Colon (tissue), 2 donors: ENCODE results near the gene TRMT61A.
"Not testable (repeated sequence)": the region's sequence is repeated elsewhere in the genome, so short reads cannot be mapped to it uniquely, and the experiment has no call there.

Source experiments
- FAIRE-seq: peaks from 2 replicates; lab custom pipeline; 2012; peaks lifted over from hg19 to GRCh38; lab: Jason Lieb, UNC
- donor health status: control.
- donor health status: control.

Gene TRMT61A

DNA sequence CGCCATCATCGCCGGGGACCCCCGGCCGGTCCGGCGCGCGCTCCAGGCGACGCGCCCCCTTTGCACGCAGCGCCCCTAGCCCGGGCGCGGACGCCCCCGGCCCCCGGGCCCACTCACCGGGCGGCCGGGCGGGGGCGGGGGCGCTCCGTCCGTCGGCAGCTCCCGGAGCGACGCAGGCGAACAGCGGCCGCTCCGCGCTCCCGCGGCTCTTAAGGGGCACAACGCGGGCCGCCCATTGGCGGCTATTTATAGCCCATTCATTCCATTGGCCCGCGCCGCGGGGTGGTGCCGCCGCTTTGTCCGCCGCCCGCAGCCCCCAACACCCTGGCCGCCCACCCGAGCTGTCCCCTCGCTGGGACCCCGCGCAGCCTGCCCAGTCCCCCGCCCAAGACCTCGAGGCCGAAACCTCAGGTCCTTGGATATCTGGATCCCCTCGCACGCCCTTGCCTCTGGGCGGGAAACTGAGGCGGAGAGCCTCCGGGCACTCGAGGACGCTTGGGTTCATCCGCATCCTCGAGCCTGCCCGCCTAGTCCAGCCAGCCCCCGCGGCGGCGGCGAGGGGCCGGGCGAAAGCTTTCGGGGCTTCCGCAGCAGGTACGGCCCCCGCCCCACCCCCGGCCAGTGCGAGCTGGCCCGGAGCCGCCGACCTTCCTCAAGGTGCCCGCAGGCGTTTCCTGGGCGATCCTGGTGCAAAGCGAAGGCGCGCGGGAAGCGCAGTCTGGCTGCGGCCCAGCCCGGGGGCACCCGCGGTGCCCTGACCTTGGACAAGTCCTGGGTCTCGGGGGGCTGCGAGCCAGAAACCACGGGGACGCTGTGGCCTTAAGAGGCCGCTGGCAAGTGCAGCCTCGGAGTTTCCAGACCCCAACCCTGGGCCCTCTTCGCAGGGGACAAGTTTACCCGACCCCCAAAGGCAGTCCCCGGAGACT is 6.1 kb upstream of the TRMT61A start, which contains the start of gene CKB:
TSS of gene CKB (minus strand) at position 182 of the 926 bp plus-strand sequence. CDS start 337 bp downstream, outside the sequence.
- no peak for FAIRE-seq

DNA sequence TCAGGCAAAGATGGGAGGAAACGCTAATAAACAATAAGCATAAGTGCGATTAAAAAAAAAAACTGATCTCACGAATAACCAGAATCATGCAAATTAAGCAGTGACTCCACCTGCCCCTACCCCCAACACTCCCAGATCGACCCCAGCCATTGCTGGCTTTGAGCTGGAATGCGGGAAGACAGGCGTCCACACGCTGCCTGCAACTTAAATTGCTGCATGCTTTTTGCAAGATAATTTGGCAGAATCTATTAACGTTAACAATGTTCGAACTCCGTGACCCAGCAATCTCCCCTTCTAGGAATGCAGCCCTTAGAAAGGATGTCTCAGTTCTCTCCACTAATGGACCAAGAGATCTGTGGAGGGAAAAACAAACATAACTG is 5.4 kb upstream of the TRMT61A start:
- no peak for FAIRE-seq

DNA sequence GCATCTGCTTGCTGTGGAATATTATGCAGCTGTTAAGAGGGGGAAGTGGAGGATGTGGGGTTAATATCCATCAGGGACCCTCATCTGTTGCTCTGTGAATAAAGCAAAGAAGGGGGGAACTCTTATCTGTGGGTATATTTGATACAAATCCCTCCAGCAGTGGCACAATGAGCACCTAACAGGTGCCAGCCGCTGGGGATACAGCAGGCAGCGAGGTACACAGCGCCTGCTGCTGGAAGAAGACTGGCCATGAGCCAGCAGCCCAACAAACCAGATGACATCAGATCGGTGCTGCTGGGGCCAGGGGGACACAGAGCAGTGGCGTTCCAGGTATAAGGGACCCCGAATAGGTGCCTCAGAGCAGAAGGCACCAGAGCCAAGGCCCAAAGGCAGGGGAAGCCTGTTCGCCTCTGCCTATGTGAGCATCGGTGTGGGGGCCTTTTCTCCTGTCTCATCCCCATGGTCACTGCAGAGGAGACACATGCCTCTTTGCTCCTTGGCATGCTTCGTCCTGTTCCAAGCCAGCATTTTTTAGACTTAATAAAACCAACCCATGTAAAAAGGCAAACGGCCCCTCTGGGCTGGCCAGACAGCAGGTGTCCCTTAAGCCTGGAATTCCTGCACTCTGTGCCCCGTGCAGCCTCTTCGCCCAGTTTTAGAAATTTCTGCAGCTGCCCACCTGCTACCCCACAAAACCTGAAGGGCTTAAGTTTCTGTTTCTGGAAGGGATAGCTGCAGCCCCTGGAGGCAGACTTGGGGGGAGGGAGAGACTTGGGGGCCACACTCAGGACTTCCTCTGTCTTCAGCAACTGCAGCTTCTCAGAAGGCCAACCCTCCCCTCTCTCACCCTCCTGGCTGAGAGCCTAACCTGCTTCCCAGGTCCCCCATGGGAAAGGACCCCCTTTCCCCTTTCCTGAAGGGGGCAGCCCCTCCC is 4.7 kb upstream of the TRMT61A start:
- FAIRE-seq, result no peak

DNA sequence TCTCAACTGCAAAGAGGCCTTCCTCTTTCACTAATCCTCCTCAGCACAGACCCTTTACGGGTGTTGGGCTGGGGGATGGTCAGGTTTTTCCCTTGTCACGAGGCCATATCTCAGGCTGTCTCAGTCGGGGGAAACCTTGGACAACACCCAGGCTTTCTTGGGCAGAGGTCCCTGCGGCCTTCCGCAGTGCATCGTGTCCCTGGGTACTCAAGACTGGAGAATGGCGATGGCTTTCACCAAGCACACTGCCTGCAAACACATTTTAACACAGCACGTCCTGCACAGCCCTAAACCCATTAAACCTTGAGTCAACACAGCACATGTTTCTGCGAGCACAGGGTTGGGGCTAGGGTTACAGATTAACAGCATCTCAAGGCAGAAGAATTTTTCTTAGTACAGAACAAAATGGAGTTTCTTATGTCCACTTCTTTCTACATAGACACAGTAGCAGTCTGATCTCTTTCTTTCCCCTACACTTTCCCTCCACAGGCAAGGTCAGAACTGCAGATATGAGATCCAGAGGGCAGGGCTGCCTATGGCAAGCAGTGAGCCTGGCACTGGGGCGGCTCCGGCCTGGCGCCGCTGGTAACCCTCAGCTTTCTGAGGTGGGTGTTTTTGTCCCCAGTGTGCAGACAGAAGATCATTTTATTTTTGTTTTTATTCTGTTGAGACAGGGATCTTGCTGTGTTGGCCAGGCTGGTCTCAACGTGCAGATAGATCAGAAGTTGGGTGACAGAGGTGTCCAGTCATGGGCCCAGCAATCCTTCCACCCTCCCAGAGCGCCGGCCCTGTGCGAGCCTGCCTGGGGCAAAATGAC is 3.4 kb upstream of the TRMT61A start:
- FAIRE-seq, result not testable (repeated sequence)

DNA sequence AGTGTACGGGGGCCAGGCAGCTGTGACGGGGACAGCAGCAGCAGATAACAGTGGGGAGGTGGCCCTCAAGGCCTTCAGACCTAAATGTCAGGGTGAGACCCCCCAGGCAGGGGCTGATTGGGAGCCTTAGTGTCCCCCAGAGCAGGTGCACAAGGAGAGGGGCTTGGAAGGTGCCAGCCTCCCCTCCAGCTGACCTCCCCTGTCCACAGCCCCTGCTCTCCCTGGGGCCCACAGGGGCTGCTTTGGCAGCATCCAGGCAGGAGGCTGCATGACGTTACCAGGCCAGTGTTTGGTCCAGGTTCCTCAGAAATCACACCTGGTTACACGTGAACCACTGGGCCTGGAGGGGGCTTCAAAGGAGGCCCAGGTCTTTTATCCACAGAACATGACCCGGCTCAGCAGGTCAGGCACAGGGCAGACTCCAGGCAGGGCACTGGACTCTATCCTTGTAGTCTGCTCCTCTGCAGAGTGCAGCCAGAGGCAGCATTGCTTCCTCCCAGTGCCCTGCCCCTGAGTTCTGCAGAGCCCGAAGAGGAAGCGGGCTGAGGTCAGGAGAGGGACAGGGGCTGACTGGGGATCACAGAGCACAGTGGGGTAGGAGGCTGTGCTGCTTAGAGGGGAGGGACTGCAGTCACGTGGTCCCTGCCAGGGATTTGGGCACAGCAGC is 2.6 kb upstream of the TRMT61A start:
- FAIRE-seq, result no peak

DNA sequence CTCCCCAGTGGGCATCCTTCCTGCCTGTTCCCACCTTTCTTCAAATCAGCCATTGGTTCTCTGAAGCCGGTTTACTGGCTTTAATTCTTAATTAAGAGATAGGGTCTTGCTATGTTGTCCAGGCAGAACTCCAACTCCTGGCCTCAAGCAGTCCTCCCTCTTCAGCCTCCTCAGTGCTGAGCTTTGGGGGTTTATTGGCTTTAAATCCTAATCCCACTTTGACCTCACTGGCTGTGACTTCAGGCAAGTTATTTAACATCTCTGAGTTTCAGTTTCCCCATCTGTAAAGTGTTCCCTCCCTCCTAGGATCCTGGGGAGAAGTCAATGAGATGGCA is 2.1 kb upstream of the TRMT61A start:
- FAIRE-seq, result no peak

DNA sequence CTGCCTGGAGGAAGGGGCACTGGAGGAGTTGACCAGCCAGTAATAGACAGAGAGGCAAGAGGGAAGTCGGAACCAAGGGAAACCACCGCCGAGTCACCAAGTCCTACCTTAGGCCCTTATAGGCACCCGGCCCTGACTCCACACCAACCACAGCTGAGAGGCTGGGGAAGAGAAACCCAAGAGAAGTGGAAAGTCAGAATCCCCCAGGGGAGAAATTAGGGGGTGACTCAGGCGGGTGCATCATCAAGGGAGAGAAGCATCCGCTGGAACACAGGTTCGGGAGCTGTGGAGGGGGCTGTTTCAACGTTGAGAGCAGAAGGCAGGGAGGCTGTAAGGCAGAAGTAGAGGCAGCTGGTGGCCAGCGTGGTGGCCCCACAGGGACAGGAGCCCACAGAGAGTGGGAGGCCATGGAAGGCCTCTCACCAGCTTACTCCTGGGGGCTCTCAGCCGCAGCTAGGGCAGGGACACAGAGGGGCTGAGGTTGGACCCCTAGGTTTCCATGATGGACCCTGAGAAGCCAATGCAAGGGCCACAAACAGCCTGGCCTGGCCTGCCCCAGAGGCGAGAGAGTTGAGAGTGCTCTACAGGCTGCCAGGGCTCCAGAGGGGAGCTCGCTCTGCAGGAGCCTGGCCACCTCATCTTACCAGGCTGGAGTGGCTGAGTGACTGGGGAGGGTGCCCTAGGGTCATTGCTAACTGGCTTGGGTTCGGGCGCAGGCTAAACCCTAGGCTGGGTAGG is 1.4 kb upstream of the TRMT61A start:
- no peak for FAIRE-seq

DNA sequence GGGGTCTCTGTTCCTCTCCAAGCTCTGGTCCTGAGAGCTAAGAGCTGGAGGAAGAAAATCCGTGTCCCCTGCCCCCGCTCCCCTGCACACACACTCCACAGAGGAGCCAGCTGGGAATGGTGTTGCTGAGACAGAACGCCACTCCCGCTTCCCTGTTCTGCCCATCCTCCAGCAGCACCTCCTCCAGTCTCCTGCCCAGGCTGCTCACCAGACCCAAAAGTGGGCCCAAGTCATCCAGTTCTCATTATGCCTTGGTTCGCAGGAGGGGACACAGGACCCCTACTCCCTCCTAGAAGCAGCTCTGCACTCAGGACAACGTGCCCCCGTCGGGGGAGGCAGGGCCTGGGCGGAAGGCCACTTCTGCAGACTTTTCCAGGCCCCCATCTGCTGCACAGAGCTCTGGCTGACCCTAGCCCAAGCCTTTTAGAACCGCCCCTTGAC is 830 bp upstream of the TRMT61A start:
- FAIRE-seq, result no peak

DNA sequence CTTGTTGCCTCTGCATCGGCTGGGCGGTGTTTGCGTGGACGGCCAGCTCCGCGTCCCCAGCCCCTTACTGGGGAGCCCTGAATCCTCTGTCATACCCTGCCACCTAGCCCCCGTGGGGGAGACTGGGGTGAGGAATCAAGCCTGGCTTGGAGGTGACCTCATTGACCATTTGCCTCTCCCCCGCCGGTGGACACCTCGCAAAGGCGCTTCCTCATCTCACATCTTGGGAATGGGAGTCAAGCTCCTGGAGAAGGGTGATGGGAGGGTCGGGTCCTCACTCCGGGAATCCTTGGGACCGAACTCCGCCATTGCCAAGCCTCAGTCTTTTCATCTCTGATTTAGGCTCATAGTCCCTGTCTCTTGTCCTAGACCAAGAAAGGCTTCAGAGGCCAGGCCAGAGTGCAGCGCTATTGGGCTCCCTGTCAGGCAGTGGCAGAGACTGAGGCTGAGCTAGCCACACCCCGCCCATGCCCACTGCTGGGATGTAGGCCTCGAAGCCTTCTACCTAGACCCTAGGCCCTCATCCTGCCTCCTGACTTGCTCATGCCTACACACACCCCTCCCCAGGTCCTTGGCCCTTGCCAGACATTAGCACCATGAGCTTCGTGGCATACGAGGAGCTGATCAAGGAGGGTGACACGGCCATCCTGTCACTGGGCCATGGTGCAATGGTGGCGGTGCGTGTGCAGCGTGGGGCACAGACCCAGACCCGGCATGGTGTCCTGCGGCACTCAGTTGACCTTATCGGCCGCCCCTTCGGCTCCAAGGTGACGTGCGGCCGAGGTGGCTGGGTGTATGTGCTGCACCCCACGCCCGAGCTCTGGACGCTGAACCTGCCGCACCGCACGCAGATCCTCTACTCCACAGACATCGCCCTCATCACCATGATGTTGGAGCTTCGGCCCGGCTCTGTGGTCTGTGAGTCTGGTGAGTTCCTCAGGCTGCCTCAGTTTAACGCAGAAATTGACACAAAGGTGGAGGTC is 678 bp downstream of the TRMT61A start:
- no peak for FAIRE-seq

DNA sequence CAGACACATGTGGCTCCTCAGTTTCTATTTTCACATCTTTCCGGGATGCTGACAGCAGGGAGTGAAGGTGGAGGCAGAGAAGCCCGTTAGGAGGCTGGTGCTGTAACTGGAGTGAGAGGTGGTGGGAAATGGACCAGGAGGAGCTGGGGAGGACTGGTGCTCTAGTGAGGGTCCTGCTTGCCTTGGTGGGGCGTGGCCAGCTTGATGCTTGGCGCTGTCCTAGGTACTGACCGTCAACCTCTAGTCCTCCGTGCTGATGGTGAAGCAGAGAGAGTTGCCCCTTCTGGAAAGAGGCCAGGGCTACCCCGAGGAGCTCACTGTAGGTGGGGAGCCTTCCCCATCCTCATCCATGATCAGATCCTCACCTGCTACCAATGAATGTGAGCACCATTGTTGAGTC is 1.4 kb downstream of the TRMT61A start:
- no peak for FAIRE-seq

DNA sequence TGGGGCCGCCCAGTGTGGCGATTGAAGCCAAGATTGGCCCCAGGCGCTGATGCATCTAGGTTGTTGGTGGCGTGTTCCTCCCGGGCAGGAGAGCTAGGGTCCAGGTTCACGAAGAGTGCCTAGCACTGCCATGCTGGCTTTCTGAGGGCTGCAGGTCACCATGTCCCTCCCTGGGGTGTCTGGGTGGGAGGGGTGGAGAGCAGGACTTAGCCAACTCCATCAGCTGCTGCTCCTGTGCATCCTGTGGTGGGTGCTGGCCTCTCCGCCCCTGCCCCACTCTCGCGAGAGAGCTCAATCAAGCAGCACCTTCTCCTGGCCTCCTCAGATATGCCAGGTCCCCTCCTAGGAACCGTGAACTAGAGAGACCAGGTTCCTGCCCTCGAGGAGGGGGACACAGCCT is 1.8 kb downstream of the TRMT61A start:
- no peak for FAIRE-seq

DNA sequence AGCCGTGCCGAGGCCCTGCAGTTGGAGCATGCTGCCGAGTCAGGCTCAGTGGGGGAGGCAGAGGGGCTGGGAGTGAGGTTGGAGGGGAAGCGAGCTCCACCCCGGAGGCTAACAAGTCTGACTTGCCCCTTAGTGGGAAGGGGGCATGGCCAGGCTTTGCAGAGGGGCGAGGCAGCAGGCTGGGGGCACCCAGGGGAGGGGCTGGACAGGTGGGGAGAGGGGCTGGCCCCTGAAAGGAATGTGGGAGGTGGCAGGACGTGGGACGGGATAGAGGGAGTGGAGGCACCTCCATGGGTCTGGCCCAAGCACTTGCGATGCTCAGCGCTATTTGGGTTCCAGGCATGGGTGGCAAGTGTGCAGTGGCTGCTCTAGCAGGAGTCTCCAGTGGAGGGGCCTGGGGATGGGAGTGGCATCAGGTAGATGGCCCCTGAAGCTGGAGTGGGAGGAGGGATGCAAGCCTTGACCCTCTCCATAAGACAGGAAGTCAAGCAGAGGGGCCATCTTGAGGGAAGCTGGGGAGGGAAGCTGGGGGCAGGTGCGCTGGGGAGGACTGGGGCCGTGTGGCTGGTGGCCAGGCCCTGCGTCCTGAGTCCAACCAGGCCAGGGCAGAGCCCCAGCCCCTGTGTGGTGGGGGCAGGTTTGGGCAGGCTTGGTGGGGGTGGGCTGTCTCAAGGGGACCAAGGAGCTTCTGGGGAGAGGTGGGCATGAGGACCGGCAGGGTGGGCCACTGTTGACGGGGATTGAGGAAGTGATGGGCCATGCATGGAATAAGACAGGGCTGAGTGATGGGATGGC is 2.6 kb downstream of the TRMT61A start:
- FAIRE-seq, result no peak

DNA sequence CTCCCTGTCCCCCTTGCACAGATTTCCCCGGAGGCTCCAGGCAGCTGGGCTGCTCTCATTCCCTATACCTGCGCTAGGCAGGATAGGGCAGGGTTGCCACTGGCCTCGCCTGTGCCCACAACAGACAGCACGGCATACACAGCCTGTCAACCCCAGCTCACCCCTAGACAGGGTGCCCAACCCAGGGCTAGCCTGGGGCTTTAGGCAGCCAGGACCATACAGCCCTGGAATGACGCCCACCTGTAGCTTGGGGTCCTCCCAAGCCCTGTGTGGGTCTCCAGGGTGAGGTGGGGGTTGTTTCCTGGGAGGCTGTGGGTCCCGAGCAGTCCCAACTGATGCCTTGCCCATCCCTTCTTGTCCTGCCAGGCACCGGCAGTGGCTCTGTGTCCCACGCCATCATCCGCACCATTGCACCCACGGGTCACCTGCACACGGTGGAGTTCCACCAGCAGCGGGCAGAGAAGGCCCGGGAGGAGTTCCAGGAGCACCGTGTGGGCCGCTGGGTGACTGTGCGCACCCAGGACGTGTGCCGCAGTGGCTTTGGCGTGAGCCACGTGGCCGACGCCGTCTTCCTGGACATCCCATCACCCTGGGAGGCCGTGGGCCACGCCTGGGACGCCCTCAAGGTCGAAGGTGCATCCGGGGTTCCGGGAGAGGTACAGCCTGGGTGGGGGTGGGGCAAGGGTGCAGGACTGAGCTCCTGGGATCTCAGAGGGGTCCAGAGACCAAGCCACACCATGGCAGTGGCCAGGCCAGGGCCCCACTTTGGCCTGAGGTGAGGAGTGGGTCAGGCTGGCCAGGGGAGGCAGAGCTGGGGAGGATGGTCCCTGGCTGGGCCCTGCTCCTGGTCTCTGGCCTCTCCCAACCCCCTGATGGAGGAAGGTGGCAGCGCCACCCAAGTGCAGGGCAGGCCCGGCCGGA is 3.5 kb downstream of the TRMT61A start:
- FAIRE-seq, result no peak

DNA sequence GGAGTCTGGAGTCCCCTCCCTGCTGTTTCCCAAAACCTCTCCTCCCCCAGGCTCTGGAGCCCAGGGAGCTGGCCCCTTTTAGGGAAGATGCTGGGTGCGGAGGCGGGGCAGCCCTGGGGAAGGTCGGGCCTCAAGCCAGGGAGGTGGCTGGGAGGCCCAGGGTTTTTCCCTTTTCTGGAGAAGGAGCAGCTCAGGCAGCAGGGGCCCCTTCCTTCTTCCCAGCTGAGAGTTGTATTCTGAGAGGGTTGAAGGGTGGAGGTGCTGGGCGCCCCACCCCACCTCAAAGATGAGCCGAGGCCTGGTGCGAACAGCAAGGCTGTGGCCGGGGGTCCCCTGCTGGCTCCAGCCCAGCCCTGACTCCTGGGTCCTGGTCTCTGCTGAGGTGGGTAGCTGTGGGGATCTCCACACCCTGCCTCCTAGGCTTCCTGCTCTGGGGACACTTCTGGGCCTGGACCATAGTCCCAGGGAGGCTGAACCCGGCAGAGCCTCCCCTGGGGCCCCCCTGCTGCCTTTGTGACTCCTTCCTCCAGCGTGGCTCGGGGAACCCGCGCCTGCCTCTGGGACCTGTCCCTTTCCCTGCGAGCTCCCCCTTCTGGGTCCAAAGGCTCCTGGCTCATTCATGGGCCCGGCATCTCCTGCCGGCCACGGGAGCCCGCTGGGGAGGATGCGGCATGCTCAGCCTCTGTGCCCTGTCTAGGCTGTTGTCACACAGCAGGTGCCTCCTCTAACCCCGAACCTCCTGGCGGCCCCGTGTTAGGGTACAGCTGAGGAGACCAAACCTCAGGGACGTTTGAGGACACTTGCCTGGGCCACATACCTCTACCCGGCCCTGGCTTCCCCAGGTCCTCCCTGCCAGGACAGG is 4.4 kb downstream of the TRMT61A start:
- FAIRE-seq, result no peak

DNA sequence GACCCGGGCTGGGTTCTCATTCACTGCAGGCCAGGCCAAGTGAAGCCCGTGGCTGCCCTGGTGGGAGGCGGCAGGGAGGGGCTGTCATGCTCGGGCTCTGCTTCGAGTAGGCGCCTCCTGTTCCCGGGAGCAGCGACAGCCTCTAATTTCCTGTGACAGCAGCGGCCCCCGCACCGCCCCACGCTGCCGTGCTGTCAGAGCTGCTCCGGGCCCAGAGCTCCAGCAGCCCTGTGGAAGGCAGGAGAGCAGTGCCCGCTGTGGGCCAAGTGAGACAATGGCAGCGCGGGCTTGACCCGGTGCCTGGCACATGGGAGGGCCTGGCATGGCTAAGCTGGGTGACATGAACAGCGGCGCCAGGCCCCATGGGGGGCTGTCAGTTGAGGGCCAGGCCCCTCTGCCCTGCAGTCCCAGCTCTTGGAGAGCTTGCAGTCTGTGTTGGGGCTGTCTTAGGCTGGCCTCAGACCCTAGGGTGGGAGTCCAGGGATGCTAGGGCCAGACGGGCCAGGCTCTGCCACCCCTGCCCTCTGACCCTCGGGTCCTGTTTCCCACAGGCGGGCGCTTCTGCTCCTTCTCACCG is 5.1 kb downstream of the TRMT61A start:
- FAIRE-seq, result no peak

DNA sequence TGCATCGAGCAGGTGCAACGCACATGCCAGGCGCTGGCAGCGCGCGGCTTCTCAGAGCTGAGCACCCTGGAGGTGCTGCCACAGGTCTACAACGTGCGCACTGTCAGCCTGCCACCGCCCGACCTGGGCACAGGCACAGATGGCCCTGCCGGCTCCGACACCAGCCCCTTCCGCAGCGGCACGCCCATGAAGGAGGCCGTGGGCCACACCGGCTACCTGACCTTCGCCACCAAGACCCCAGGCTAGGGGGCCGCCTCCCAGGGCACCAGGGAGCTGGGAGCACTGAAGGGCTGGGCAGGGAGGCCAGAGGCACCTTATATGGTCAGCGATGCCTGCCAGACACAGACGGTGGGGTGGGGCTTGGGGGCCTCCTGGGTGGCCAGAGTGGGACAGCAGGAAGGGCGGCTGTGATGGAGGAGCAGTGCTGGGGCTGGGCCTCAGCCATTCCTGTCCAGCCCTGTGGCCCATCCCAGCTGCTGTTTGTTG is 5.6 kb downstream of the TRMT61A start:
- FAIRE-seq, result no peak
